Activated T-cell treated with anti-CD3 and anti-CD28 coated beads, Interleukin-2, amount 50 U/mL, for 72 hours (primary cell): ENCODE results near the gene MED25. TPM values are rescaled to one million over a fixed set of nuclear protein-coding genes. Genes with fewer than 3 reads are reported as not detected.

Source experiments
- ATAC-seq, 2 donors: fragments of 150-1000 bp; cut with Tn5 transposase; replicated peaks in 1 of 2; 2 replicates each; pipeline ENCODE4 v1.10.0; 2021; ENCODE audit warnings: moderate library complexity in 2 of 2, mild to moderate bottlenecking in 1 of 2
- DNase-seq, 2 donors: peaks; one replicate each; pipeline ENCODE4 v3.0.0; 2021 to 2022; ENCODE audit warnings: mixed read lengths in 1 of 2
- H3K27ac Mint-ChIP-seq: one replicate; pipeline ENCODE4 v1.8.0; 2022; ENCODE audit warnings: mild to moderate bottlenecking, moderate library complexity, mixed read lengths
- H3K27me3 Mint-ChIP-seq: one replicate; pipeline ENCODE4 v1.8.0; 2022; ENCODE audit warnings: low read depth, mixed read lengths
- H3K36me3 Mint-ChIP-seq, 2 donors: one replicate each; pipeline ENCODE4 v1.8.0; 2022; ENCODE audit warnings: mixed read lengths in 2 of 2, mild to moderate bottlenecking in 1 of 2; ENCODE audit not compliant: insufficient read depth in 2 of 2
- H3K4me1 Mint-ChIP-seq: one replicate; pipeline ENCODE4 v1.8.0; 2022; ENCODE audit warnings: low read depth, mixed read lengths
- H3K4me3 Mint-ChIP-seq, 2 donors: one replicate each; pipeline ENCODE4 v1.8.0; 2022; ENCODE audit warnings: mild to moderate bottlenecking in 2 of 2, mixed read lengths in 2 of 2, moderate library complexity in 2 of 2
- H3K9me3 Mint-ChIP-seq, 2 donors: one replicate each; pipeline ENCODE4 v1.8.0; 2022; ENCODE audit warnings: mixed read lengths in 2 of 2
- total RNA-seq, 2 donors: library from RNA; stranded (reverse); gene quantifications; one replicate each; pipeline ENCODE4 v1.2.3, GENCODE V29; 2022

The MED25 gene
- 10 to 100 TPM; 47.0 to 50.2 TPM for total RNA-seq

- Mint-ChIP-seq H3K27me3 (no peaks in the 10 kb centered on the region), H3K27ac (peak within 1 kb of the TSS; percentile 98), H3K4me1 (peaks cover 35% of the 10 kb centered on the region), H3K36me3 (peaks cover 0 to 1% of the 10 kb centered on the region in 2 donors), H3K9me3 (no peaks in the 10 kb centered on the region), H3K4me3 (peak within 1 kb of the TSS; percentile 98 to 99)
- DNase-seq: peak; percentile 88 to 90
- ATAC-seq: peak; percentile 71 to 76
Observed at GRCh38 chr19:49817964-49818648, at the start of gene MED25. Gene MED25, plus strand, starts transcription at chr19:49818289. Its CDS starts 53 bp downstream, at chr19:49818342.

DNA sequence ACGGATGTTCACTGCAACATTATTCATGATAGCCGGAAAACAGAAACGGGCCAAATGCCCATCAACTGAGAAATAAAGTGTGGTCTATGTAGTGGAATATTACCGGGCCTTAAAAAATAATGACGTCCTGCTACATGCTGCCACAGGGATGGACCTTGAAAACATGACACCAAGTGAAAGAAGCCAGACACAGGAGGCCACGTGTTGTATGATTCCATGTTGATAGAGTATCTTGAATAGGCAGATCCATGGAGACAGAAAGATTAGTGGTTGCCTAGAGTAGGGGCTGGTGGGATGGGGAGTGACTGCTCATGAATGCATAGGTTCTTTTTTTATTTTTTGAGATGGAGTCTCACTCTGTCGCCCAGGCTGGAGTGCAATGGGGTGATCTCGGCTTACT, 47.6 kb upstream of the MED25 start:
- no peak overlapping the region for H3K27ac Mint-ChIP-seq
- H3K36me3 Mint-ChIP-seq: peaks cover 0 to 6% of the 10 kb centered on the region in 2 donors
- H3K4me1 Mint-ChIP-seq: peaks cover 38% of the 10 kb centered on the region
- H3K4me3 Mint-ChIP-seq: no peak overlapping the region
- no peaks in the 10 kb centered on the region for H3K9me3 Mint-ChIP-seq
- DNase-seq: no peak
- no peaks in the 10 kb centered on the region for H3K27me3 Mint-ChIP-seq
- ATAC-seq: no peak

DNA sequence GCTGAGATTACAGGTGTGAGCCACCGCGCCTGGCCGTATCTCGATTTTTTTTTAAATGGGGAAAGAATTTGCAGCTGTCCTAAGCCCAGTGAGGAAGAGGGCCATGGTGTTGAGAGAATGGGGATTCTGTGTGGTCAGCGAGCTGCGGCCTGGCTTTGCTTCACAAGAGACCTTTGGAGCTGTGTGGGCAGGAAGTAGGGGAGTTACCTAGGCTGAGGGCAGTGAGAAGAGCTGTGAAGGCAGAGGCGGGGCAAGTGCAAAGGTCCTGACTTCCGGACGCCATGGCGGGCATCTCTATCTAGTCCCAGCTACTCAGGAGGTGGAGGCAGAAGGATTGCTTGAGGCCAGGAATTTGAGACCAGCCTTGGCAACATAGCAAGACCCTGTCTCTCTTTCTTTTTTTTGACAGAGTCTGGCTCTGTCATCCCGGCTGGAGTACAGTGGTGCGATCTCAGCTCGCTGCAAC, 46.4 kb upstream of the MED25 start:
- H3K27ac Mint-ChIP-seq: no peak overlapping the region
- DNase-seq: no peak
- no peaks in the 10 kb centered on the region for H3K9me3 Mint-ChIP-seq
- peaks cover 30% of the 10 kb centered on the region for H3K4me1 Mint-ChIP-seq
- H3K27me3 Mint-ChIP-seq: no peaks in the 10 kb centered on the region
- no peak for ATAC-seq
- peaks cover 0 to 6% of the 10 kb centered on the region in 2 donors for H3K36me3 Mint-ChIP-seq
- no peak overlapping the region for H3K4me3 Mint-ChIP-seq

DNA sequence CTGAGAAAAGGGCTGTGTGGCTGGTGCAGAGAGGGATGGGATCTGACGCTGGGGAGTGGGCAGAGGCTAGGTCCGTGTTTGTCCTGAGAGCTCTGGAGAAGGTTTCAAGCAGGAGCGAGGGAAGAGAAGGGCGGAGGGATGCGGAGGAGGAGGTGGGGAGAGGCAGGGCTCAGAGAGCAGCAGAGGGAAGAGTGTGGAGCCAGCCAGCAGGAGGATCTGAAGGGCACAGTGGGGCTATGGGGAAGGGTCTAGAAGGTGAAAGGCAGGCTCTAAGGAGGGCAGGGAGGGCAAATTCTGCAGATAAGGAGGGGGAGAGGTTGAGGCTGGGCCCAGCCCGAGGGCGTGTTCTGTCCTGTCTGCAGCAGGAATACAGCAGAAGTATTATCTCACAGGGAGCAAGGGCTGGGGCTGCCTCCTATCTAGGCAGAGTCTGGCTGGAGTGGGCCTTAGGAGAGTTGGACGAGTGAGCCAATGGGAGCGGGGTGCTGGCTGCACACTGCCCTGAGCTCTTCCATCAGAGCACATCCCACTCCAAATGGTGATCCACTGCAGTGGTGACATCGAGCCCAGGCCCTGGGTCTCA, 45.1 kb upstream of the MED25 start:
- no peak for DNase-seq
- no peak for ATAC-seq
- H3K27ac Mint-ChIP-seq: no peak overlapping the region
- no peak overlapping the region for H3K4me3 Mint-ChIP-seq
- H3K27me3 Mint-ChIP-seq: no peaks in the 10 kb centered on the region
- peaks cover 0 to 6% of the 10 kb centered on the region in 2 donors for H3K36me3 Mint-ChIP-seq
- H3K4me1 Mint-ChIP-seq: peaks cover 21% of the 10 kb centered on the region
- H3K9me3 Mint-ChIP-seq: no peaks in the 10 kb centered on the region

DNA sequence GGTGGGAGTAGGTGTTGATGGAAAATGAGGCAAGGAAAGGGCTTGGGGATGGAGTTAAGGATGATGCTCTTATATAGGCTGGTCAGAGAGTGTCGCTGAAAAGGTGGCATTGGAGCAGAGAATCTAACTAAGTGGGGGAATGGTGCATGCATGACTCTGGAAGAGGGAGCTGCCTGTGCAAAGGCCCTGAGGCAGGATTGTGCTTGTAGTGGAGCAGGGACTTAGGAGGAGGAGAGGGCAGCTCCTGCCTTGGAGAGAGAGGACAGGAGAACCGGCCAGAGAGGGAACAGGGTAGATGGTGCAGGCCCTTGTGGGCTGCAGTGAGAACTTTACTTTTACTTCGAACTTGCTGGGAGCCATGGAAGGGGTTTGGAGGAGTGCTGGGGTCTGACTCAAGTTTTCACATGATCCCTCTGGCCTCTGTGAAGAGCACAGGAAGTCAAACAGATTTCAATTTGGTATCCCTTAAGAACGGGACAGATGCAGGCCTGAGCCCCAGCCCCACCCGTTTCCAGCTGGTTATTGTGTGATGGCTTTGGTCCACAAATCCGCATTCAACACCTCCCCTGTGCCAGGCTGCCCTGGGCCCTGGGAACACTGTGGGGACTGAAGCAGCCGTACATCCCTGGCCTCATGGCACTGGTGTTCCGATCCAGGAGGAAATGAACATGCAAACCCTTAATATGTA, 44.3 kb upstream of the MED25 start:
- DNase-seq (no peak), ATAC-seq (no peak)
- Mint-ChIP-seq H3K9me3 (no peaks in the 10 kb centered on the region), H3K36me3 (peaks cover 0 to 6% of the 10 kb centered on the region in 2 donors), H3K27ac (no peak overlapping the region), H3K4me1 (peaks cover 13% of the 10 kb centered on the region), H3K4me3 (no peak overlapping the region), H3K27me3 (no peaks in the 10 kb centered on the region)

DNA sequence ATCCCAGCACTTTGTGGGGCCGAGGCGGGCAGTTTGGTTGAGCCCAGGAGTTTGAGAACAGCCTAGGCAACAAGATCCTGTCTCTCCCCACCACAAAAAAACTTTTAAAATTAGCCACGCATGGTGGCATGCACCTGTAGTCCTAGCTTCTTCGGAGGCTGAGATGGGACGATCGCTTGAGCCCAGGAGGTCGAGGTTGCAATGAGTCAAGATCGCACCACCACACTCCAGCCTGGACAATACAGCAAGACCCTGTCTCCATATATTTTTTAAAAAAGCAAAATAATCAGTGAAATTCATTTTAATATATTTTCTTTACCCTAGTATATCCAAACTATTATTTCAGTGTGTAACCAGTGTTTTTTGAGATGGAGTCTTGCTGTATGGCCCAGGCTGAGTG, 43.1 kb upstream of the MED25 start:
- H3K36me3 Mint-ChIP-seq: peaks cover 0 to 6% of the 10 kb centered on the region in 2 donors
- no peaks in the 10 kb centered on the region for H3K27me3 Mint-ChIP-seq
- no peak overlapping the region for H3K4me3 Mint-ChIP-seq
- H3K27ac Mint-ChIP-seq: no peak overlapping the region
- peaks cover 7% of the 10 kb centered on the region for H3K4me1 Mint-ChIP-seq
- no peaks in the 10 kb centered on the region for H3K9me3 Mint-ChIP-seq
- no peak for DNase-seq
- ATAC-seq: no peak

GRCh38 chr19:49775742-49776370, 42.2 kb upstream of the MED25 start:
- Mint-ChIP-seq H3K4me1 (peaks cover 16% of the 10 kb centered on the region), H3K36me3 (peaks cover 0 to 6% of the 10 kb centered on the region in 2 donors), H3K27me3 (no peaks in the 10 kb centered on the region), H3K4me3 (no peak overlapping the region), H3K27ac (no peak overlapping the region), H3K9me3 (no peaks in the 10 kb centered on the region)
- DNase-seq: no peak
- no peak for ATAC-seq

- H3K4me3 Mint-ChIP-seq: no peak overlapping the region
- peak overlapping the region; percentile 15 for H3K27ac Mint-ChIP-seq
- H3K36me3 Mint-ChIP-seq: peaks cover 0 to 6% of the 10 kb centered on the region in 2 donors
Observed at GRCh38 chr19:49776371-49776764, 41.7 kb upstream of the MED25 start.

DNA sequence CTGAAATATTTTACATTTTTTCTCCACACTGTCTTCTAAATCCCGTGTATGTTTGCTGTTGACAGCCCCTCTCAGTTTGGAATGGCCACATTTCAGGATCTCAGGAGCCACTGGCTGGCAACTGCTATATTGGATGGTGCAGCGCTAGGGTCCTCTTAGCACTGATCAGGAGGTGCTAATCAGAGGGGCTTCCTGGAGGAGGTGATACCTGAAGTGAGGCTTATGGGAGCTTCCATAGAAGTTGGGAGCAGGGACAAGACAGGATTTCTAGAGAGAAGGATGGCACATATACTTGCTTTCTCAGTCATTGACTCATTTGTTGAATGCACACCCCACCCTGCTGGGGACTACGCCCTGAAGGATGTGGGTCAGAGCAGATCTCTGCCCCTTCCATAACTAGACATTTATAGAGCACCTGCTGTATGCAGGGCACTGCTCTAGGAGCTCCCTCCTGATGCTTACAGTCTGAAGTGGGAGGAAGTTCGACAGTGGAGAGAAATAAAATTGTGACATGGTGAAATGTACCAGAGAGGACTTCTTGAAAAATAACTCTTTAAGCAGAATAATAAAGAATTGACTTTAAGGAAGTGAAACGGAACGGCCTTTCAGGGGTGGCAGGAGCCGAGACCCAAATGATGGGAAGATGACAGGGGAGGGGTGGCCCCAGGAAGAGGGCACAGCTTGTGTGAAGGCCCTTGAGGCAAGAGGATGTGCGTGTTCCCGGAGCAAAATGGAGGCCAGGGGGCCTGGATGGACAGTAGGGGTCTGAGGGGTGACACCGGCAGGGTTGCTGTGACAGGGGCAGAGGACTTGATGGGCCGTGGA, 38.1 kb upstream of the MED25 start:
- ATAC-seq (no peak), DNase-seq (no peak)
- H3K4me1 Mint-ChIP-seq: peaks cover 16% of the 10 kb centered on the region
- H3K9me3 Mint-ChIP-seq: no peaks in the 10 kb centered on the region
- peak overlapping the region; percentile 42 for H3K27ac Mint-ChIP-seq
- H3K36me3 Mint-ChIP-seq: peaks cover 3 to 10% of the 10 kb centered on the region in 2 donors
- H3K4me3 Mint-ChIP-seq: no peak overlapping the region
- H3K27me3 Mint-ChIP-seq: no peaks in the 10 kb centered on the region

More at GRCh38 chr19:49776371-49776764, 41.7 kb upstream of the MED25 start:
- DNase-seq (no peak), ATAC-seq (no peak)
- Mint-ChIP-seq H3K9me3 (no peaks in the 10 kb centered on the region), H3K4me1 (peaks cover 20% of the 10 kb centered on the region), H3K27me3 (no peaks in the 10 kb centered on the region)

DNA sequence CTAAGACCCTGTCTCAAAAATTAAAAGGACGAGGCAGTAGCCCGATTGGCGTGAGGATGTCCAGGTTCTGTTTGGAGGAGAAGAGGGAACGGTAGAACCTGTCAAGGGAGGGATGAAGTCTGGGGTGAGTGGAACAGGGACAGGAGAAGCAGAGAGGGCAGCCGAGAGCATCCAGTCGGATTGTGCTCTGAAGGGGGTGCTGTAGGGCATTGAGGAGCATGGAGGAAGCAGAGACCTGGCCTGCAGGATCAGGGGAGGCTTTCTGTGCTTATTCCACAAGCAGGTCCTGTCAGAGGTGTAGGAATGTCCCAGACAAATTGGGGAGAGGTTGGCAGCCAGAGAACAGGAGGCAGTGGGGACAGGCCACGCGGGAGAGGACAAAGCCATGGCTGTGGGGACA, 37.2 kb upstream of the MED25 start:
- peaks cover 7 to 13% of the 10 kb centered on the region in 2 donors for H3K36me3 Mint-ChIP-seq
- H3K27me3 Mint-ChIP-seq: no peaks in the 10 kb centered on the region
- no peaks in the 10 kb centered on the region for H3K9me3 Mint-ChIP-seq
- H3K27ac Mint-ChIP-seq: peak overlapping the region; percentile 42
- peaks cover 16% of the 10 kb centered on the region for H3K4me1 Mint-ChIP-seq
- no peak for DNase-seq
- no peak overlapping the region for H3K4me3 Mint-ChIP-seq
- ATAC-seq: no peak

DNA sequence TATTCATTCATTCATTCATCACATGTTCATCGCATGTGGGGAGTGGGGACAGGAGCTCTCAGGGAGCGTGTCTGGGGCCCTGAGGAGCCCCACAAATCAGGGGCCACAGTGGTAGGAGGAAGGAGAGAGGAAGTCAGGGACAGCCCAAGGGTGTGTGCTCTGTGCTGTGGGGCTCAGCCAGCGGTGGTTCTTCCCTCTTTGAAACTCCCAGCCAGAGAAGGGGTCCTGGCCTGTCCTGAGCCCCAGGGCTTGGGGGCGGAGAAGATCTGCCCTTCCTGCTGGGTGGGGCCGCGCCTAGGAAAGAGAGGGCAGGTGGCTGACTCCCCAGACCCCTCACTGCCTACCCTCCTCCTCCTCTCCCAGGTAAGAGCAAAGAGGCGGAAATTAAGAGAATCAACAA, 36.7 kb upstream of the MED25 start:
- H3K4me1 Mint-ChIP-seq: peaks cover 19% of the 10 kb centered on the region
- no peaks in the 10 kb centered on the region for H3K9me3 Mint-ChIP-seq
- peaks cover 7 to 13% of the 10 kb centered on the region in 2 donors for H3K36me3 Mint-ChIP-seq
- no peak overlapping the region for H3K27ac Mint-ChIP-seq
- no peak overlapping the region for H3K4me3 Mint-ChIP-seq
- DNase-seq (no peak), ATAC-seq (no peak)
- no peaks in the 10 kb centered on the region for H3K27me3 Mint-ChIP-seq

DNA sequence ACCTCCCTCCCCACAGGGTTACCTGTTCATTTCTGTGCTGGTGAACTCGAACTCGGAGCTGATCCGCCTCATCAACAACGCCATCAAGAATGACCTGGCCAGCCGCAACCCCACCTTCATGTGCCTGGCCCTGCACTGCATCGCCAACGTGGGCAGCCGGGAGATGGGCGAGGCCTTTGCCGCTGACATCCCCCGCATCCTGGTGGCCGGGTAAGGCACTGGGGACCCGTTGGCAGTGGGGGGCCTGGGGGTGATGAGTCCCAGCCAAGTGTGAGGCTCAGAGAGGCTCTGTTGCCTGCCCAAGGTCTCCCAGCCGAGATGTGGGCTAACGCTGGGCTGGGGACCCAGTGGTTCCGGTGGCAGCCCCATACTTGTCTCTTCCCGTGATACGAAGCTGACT, 35.6 kb upstream of the MED25 start:
- Mint-ChIP-seq H3K27me3 (no peaks in the 10 kb centered on the region), H3K36me3 (peaks cover 7 to 13% of the 10 kb centered on the region in 2 donors)

More for the DNA sequence above, 35.6 kb upstream of the MED25 start:
- no peak overlapping the region for H3K27ac Mint-ChIP-seq
- no peaks in the 10 kb centered on the region for H3K9me3 Mint-ChIP-seq
- DNase-seq (no peak), ATAC-seq (no peak)
- no peak overlapping the region for H3K4me3 Mint-ChIP-seq
- peaks cover 24% of the 10 kb centered on the region for H3K4me1 Mint-ChIP-seq
